Measurements from ENCODE around the gene PTAR1.

The PTAR1 gene

GRCh38 chr9:69748304-69748703, 11.5 kb downstream of the PTAR1 start:
- peak in 1 of 2 experiments; percentile 25 for DNase-seq

GRCh38 chr9:69746859-69747560, 12.8 kb downstream of the PTAR1 start:
- DNase-seq = no peak

- peak in 1 of 2 experiments; percentile 5 for DNase-seq
Measured at GRCh38 chr9:69745716-69746437, 13.9 kb downstream of the PTAR1 start.

GRCh38 chr9:69744688-69745380, 15.0 kb downstream of the PTAR1 start:
- no peak for DNase-seq

GRCh38 chr9:69743930-69744329, 15.9 kb downstream of the PTAR1 start:
- DNase-seq = no peak

- no peak for DNase-seq
Measured at GRCh38 chr9:69740872-69741505, 18.8 kb downstream of the PTAR1 start.

GRCh38 chr9:69731348-69731747, 28.5 kb downstream of the PTAR1 start:
- no peak for DNase-seq

- DNase-seq = no peak
Measured at GRCh38 chr9:69719983-69720382, 39.8 kb downstream of the PTAR1 start.

- DNase-seq = no peak
Measured at GRCh38 chr9:69719367-69719766, 40.4 kb downstream of the PTAR1 start.

- DNase-seq = no peak
Measured at GRCh38 chr9:69718218-69718617, 41.6 kb downstream of the PTAR1 start.

- DNase-seq = no peak
Measured at GRCh38 chr9:69715825-69716224, 44.0 kb downstream of the PTAR1 start.

GRCh38 chr9:69715096-69715495, 44.7 kb downstream of the PTAR1 start:
- no peak for DNase-seq

GRCh38 chr9:69697475-69697874, 62.3 kb downstream of the PTAR1 start:
- DNase-seq = no peak

- no peak for DNase-seq
Measured at GRCh38 chr9:69696802-69697201, 63.0 kb downstream of the PTAR1 start.

GRCh38 chr9:69689991-69690538, 69.7 kb downstream of the PTAR1 start:
- no peak for DNase-seq

GRCh38 chr9:69683927-69684326, 75.9 kb downstream of the PTAR1 start:
- no peak for DNase-seq

GRCh38 chr9:69678843-69679538, 80.8 kb downstream of the PTAR1 start:
- no peak for DNase-seq

- no peak for DNase-seq
Measured at GRCh38 chr9:69677931-69678330, 81.9 kb downstream of the PTAR1 start.

- DNase-seq = no peak
Measured at GRCh38 chr9:69675563-69675962, 84.2 kb downstream of the PTAR1 start.

- DNase-seq = no peak
Measured at GRCh38 chr9:69674716-69675438, 84.9 kb downstream of the PTAR1 start.

GRCh38 chr9:69674112-69674685, 85.6 kb downstream of the PTAR1 start:
- DNase-seq = no peak

- DNase-seq = no peak
Measured at GRCh38 chr9:69673311-69673640, 86.5 kb downstream of the PTAR1 start.

All from SW 1271 (cell line).